Cardiac fibroblast (primary cell): ENCODE results near the gene HIGD1B.
"Not testable (repeated sequence)": the region's sequence is repeated elsewhere in the genome, so short reads cannot be mapped to it uniquely, and the experiment has no call there.

ENCODE experiments used
- DNase-seq, 2 donors: peaks; one replicate each; pipeline versions ENCODE4 v3.0.0 to v3.0.0-alpha.2; 2010; ENCODE audit warnings: low read depth in 2 of 2
- H3K4me3 ChIP-seq, 2 donors: replicated peaks in 1 of 2; 1 replicate in 1 of 2; 2 replicates in 1 of 2; pipeline ENCODE4 v1.5.1; 2011; ENCODE audit warnings: low read depth in 2 of 2, low read length in 2 of 2, mild to moderate bottlenecking in 2 of 2, moderate library complexity in 1 of 2
- CTCF ChIP-seq: IDR thresholded peaks from one replicate; pipeline ENCODE4 v1.5.1; 2011; ENCODE audit warnings: low read depth, mild to moderate bottlenecking, low read length, inconsistent platforms

HIGD1B gene

GRCh38 chr17:44812263-44812662 is 35.4 kb upstream of the HIGD1B start:
- no peak for DNase-seq
- no peak overlapping the region for H3K4me3 ChIP-seq
- TF ChIP-seq CTCF, result no peak

- not testable (repeated sequence) for H3K4me3 ChIP-seq, DNase-seq
These were observed 29.2 kb upstream of the HIGD1B start for GRCh38 chr17:44818508-44818907.

- DNase-seq, result peak; percentile 72 to 92
- peak overlapping the region in 1 of 2 donors; percentile 2 for H3K4me3 ChIP-seq
- TF ChIP-seq CTCF, result no peak
These were observed 27.0 kb upstream of the HIGD1B start for GRCh38 chr17:44820631-44821212.

GRCh38 chr17:44825236-44825635 is 22.4 kb upstream of the HIGD1B start:
- not testable (repeated sequence) for DNase-seq, H3K4me3 ChIP-seq

- TF ChIP-seq CTCF, result no peak
- H3K4me3 ChIP-seq, result no peak overlapping the region
- DNase-seq, result peak in 1 of 2 donors; percentile 71
These were observed 21.4 kb upstream of the HIGD1B start for GRCh38 chr17:44826123-44826790.

GRCh38 chr17:44827863-44828262 is 19.8 kb upstream of the HIGD1B start:
- peak overlapping the region in 1 of 2 donors; percentile 78 for H3K4me3 ChIP-seq
- TF ChIP-seq CTCF, result no peak
- peak in 1 of 2 donors; percentile 31 for DNase-seq

- TF ChIP-seq CTCF, result no peak
- peak; percentile 49 to 50 for DNase-seq
- peak overlapping the region; percentile 69 to 78 for H3K4me3 ChIP-seq
These were observed 18.7 kb upstream of the HIGD1B start for GRCh38 chr17:44828919-44829522.
